Mammary epithelial cell (primary cell): ENCODE measurements around the gene RPL37.

Source experiments
- CTCF ChIP-seq, 2 donors: IDR thresholded peaks in 1 of 2; conservative IDR thresholded peaks in 1 of 2; 2 replicates each; pipeline ENCODE4 v1.5.1; 2011 to 2012; ENCODE audit warnings: inconsistent platforms in 2 of 2, low read length in 2 of 2, mild to moderate bottlenecking in 2 of 2, control low read depth in 1 of 2, low read depth in 1 of 2; ENCODE audit not compliant: insufficient read depth in 1 of 2; ENCODE audit errors: extremely low read depth in 1 of 2
- EZH2 ChIP-seq: IDR thresholded peaks from 2 replicates; pipeline ENCODE4 v1.6.1; 2012; ENCODE audit warnings: low read length, inconsistent platforms, borderline replicate concordance

- TF ChIP-seq EZH2 (no peak), CTCF (conservative IDR thresholded peaks at IDR 0.05 in 1 of 2, IDR thresholded peaks at IDR 0.05 in 1 of 2; ENCODE audit: extremely low read depth in 1 of 2, insufficient read depth in 1 of 2, low read depth in 1 of 2, low read length in 2 of 2) (no peak)
Measured at GRCh38 chr5:40823459-40823858, 11.6 kb downstream of the RPL37 start.
